Measurements from ENCODE around the gene CACNA1B.

Gene CACNA1B

GRCh38 chr9:137967280-137967953 lies 89.8 kb downstream of the CACNA1B start:
- DNase-seq (ENCODE audit: low read depth), result no peak

DNA sequence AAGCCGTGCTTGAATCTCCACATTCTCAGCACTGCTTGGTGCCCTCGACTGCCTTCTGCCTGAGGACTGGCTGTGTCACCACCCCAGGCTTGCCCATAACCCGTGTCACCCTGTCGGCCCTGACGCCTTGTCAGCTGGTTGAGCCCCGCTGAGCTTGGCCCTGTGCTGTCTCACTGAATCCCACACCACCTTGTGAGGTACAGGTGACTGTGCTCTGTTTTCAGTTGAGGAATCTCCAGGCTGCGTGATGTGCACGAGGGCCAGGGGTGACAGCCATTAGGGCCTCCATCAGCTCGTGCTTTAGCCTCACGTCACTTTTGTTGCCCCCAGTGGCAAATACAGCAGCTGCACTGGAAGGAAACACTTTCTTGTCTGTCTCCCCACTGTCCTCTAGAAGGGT lies 90.7 kb downstream of the CACNA1B start:
- DNase-seq (ENCODE audit: low read depth), result no peak

DNA sequence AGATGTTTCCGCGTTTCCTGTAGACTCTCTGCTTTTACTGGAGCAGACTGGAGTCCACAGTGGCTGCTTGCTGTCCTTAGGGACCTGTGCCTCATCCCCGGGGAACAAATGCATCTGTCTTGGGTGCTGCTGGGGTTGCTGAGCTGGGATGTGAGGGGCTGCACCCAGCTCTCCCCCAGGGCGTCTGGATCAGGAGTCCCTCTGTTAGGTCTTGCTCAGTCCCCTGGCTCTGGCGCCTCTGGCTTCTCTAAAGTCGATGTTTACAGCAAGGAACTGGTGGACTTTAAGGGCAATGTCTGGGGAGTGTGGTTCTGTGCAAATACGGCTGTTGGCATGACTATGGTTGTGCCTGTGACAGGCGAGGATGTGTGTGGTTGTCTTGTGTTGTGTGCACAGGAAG lies 91.4 kb downstream of the CACNA1B start:
- no peak for DNase-seq (ENCODE audit: low read depth)

GRCh38 chr9:137969685-137970084 lies 92.1 kb downstream of the CACNA1B start:
- DNase-seq (ENCODE audit: low read depth), result no peak

DNA sequence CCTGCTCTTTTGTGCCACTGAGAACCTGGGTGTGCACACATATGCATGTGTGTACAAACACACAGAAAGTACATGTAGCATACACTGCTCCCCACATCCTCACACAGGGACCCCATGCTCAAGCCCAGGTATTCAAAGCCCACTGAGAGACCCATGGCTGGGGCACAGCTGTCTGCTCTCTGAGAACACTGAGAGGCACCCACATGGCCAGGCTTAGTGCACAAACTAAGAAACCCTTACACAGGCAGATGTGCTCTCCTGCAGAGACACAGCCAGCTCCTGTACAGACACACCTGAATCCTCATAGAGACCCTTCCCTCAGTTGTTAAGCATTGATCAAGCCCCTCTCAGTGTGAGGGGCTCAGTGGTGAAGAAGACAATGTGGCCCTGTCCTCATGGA lies 92.5 kb downstream of the CACNA1B start:
- no peak for DNase-seq (ENCODE audit: low read depth)

DNA sequence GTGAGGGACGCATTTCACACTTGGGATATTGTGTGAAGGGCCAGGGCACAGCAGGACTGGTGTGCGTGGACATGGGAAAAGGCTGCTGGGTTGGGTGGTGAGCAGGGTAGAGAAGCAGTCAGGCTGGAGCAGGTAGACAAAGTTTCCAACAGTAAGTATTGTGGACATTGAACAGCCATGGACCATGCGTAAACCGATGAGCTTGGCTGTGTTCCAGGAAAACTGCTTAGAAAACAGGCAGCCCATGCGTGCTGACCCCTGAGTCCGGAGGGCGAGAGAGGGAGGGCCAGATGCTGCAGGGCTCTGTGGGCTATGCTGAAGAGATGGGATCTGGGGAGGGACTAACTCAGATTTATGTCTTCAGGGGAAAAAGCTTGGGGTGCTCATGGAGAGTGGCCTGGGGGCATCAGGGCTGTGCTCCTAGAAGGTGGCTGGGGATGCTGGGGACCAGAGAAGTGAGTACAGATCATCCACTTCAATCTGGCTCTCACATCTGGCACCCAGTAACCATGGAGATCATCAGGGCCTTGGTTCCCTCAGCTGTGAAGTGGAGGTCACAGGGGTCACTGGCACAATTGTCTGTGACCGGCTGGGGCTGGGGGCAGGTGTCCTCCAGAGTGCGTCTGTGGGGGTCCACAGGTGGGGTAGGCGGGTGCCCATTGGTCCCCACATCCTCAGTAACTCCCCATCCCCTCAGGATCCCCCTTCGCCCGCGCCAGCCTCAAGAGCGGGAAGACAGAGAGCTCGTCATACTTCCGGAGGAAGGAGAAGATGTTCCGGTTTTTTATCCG lies 93.3 kb downstream of the CACNA1B start:
- no peak for DNase-seq (ENCODE audit: low read depth)

GRCh38 chr9:137971477-137972138 lies 94.0 kb downstream of the CACNA1B start:
- no peak for DNase-seq (ENCODE audit: low read depth)

- DNase-seq (ENCODE audit: low read depth), result no peak
These were observed 94.9 kb downstream of the CACNA1B start for GRCh38 chr9:137972355-137972987.

DNA sequence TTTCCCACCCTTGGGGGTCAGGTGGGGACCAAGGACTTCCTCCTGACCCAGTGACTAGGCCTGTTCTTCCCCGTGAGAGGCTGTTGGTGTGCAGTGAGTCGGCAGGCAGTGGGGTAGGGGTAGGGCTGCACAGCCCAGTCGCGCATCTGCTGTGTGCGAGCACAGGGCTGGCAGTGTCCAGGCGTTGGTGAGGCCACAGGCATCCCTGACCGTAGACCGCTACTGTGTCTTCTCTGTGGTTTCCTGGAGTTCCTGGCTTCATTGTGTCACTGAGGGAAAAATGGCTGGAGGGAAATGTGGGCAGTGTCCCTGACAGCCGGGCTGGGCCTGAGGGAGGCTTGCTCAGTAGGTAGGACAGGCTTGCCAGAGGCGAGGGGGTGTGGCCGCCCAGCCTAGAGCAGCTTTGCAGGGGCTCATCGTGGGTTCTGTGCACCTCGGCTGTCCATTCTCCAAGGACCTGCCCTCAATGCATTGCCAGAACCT lies 95.4 kb downstream of the CACNA1B start:
- DNase-seq (ENCODE audit: low read depth), result no peak

- no peak for DNase-seq (ENCODE audit: low read depth)
These were observed 96.3 kb downstream of the CACNA1B start for GRCh38 chr9:137973829-137974416.

GRCh38 chr9:137974746-137975526 lies 97.4 kb downstream of the CACNA1B start:
- no peak for DNase-seq (ENCODE audit: low read depth)

DNA sequence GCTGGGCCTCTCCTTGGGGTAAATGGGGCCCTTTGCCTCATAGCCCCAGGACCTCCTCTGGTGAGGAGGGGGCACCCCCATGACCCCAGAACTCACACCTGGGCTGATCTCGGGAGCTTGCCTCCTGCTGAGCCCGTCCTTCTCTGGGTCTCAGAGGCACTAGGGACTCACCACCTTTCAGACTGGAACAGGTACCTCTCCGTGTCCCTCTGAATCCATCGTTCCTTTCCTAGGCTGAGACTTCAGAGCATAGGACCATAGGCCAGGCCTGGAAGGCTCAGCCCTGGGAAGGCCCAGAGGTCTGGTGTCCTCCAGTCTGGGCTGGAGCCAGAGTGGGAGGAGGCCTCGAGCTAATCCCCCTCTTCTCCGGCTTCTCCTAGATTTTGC lies 97.9 kb downstream of the CACNA1B start:
- no peak for DNase-seq (ENCODE audit: low read depth)

DNA sequence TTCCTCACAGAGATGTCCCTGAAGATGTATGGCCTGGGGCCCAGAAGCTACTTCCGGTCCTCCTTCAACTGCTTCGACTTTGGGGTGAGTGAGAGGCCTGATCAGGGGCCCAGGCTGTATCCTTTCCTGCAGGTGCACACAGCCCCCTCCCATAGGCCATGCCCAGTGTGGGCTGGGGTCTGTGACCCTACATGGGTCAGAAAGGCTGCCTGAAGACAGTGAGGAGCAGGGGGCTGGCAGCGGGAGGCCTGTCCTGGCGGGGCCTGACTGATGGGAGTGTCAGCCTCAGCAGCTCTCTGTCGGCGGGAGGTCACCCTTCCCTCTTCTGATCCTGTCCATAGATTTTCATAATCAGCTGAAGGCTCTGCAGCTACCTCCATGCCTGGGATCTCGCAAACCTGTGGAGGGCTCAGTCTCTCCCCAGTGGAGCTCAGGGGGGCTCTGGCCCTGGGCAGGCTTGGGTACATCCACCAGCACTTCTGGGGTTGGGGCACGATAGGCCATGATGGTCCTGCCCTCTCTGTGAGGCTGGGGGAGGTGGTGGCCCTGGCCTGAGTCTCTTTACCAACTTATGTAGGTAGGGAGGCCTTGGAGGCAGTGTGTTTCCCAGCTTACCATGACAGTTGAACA lies 98.5 kb downstream of the CACNA1B start:
- DNase-seq (ENCODE audit: low read depth), result no peak

DNA sequence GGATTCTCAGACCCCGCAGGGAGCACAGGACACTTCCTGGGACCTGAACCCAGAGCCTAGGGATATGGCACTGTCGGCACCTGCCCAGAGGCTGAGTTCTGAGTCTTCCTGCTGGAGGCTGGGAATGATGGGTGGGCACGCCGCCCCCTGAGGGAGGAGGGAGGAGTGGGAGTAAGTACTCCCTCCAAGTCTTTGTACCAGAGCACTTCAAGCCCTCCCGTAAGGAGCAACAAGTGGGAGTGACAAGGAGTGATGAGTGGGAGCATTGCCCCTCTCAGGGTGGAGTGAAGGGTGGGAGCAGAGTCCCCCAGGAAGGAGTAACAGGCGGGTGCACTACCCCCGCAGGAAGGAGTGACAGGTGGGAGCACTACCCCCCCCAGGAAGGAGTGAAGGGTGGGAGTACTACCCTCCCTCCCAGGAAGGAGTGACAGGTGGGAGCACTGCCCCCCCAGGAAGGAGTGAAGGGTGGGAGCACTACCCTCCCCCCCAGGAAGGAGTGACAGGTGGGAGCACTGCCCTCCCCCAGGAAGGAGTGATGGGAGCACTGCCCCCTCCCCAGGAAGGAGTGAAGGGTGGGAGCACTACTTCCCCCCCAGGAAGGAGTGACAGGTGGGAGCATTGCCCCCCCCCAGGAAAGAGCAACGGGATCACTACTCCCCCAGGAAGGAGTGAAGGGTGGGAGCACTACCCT lies 100.1 kb downstream of the CACNA1B start:
- no peak for DNase-seq (ENCODE audit: low read depth)

DNA sequence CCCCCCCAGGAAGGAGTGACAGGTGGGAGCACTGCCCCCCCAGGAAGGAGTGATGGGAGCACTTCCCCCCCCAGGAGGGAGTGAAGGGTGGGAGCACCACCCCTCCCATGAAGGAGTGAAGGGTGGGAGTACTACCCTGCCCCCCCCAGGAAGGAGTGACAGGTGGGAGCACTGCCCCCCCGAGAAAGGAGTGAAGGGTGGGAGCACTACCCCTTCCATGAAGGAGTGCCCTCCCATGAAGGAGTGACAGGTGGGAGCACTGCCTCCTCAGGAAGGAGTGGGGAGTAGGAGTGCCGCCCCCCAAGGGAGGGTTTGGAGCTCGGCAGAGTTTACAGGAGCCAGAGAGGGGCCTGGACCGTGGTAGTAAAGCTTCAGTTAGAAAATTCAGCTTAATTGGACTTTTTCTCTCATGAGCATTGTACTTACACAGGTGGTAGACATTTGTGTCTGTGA lies 100.7 kb downstream of the CACNA1B start:
- DNase-seq (ENCODE audit: low read depth), result no peak

DNA sequence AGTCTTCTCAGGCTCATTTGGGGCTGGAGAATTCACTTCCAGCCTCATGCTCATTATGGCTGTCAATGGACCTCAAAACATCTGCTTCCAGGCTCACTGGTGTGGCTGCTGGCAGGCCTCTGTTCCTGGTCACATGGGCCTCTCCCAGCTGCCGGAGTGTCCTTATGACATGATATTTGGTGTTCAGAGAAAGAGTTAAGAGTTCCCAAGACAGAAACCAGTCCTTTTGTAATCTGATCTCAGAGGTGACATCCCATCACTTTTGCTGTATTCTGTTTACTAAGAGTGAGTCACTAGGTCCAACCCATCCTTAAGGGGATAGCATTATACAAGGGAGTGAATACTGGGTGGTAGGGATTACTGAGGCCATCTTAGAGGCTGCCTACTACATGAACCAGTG lies 104.6 kb downstream of the CACNA1B start:
- DNase-seq (ENCODE audit: low read depth), result no peak

GRCh38 chr9:137984005-137984404 lies 106.4 kb downstream of the CACNA1B start:
- no peak for DNase-seq (ENCODE audit: low read depth)

- no peak for DNase-seq (ENCODE audit: low read depth)
These were observed 107.1 kb downstream of the CACNA1B start for GRCh38 chr9:137984520-137985257.

DNA sequence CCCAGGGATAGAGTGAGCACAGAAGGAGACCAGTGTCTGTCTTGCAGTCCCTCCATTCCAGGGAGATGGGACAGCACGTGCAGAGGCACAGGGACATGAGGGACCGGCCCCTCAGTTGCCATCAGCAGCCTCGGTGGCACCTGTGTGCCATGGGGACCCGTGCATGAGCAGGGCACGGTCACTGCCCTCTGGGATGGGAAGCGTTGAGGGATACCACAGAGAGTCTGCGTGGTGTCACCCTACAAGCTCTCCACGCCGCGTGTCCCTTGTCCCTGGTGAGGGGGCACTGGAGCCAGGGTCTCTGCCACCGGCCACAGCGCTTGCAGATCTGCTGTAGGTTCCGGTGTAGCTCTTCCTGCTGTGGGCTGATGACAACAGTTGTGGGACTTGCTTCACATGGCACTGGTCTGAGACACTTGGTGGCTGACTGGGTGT lies 108.1 kb downstream of the CACNA1B start:
- DNase-seq (ENCODE audit: low read depth), result no peak
